GM20000 (cell line): ENCODE data around the gene PCBP4.

Experiments
- DNase-seq: peaks from one replicate; pipeline ENCODE4 v3.0.0; 2012; ENCODE audit warnings: low spot score
- TF ChIP-seq, protein P1 (sequence below): IDR thresholded peaks from 2 replicates; pipeline ENCODE4 v1.5.1; 2012; ENCODE audit warnings: mild to moderate bottlenecking, control low read depth; ENCODE audit errors: extremely low read depth, missing control alignments

PCBP4 gene

DNA sequence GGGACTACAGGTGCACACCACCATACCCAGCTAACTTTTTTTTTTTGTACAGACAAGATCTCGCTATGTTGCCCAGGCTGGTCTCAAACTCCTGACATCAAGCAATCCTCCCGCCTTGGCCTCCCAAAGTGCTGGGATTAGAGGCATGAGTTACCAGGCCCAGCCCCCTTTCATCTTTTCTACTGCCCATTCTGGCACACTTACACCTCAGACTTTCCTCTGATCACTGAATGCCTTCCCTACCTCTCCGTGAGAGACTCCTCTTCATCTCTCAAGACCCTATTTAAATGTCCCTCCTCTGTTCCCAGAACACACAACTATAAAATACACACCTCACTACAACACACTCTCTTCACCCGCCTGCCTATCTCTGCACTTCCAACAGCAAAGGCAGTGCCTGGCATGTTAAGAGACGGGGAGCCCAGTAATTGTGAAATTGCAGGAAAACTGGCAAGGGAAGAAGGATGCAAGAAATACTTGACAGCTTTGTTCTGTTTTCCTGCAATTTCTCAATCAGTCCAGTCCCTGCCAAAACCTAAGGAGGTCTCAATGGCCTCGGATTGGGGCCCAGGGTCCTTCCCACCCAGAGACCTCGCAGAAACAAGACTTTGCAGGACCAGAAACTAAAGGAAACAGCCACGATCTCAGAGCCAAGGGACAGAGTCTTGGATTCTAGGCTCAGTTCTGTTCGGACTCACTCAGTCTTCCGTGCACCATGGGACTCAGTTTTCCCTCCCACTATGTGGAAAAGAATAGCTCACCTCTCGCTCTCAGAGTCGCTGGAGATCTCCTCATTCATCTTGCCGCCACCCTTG, 26.4 kb downstream of the PCBP4 start:
- TF ChIP-seq, protein P1, sequence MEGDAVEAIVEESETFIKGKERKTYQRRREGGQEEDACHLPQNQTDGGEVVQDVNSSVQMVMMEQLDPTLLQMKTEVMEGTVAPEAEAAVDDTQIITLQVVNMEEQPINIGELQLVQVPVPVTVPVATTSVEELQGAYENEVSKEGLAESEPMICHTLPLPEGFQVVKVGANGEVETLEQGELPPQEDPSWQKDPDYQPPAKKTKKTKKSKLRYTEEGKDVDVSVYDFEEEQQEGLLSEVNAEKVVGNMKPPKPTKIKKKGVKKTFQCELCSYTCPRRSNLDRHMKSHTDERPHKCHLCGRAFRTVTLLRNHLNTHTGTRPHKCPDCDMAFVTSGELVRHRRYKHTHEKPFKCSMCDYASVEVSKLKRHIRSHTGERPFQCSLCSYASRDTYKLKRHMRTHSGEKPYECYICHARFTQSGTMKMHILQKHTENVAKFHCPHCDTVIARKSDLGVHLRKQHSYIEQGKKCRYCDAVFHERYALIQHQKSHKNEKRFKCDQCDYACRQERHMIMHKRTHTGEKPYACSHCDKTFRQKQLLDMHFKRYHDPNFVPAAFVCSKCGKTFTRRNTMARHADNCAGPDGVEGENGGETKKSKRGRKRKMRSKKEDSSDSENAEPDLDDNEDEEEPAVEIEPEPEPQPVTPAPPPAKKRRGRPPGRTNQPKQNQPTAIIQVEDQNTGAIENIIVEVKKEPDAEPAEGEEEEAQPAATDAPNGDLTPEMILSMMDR: no peak
- no peak for DNase-seq

DNA sequence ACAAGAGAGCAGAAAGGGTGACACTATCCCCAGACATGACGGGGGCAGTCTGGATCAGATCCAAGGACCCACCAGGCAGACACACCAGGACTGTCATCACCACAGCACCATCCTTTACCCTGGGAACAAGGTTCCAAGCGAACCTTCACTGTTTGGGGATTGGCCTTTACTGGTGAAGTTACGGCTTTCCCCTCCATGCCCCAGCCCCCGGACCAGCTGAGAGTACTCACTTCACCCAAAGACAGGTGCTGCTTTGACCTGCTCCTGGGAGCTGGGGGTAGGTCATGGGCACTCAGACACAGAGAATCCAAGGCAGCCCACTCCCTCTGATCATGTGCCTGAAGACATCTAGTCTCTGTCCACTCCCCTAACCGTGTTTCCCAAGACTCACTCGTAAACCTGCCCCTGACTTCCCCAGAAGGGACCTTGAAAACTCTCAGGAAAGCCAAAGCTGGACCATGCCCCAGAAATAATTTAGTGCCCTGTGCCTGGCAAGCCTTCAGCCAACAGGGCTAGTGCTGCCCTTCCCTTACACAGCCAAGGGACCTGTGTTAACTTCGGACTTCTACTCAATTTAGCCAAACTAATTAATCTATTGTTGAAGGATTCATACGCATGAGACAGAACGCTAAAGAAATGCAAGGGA, 28.4 kb downstream of the PCBP4 start:
- TF ChIP-seq, protein P1: no peak
- DNase-seq: no peak

DNA sequence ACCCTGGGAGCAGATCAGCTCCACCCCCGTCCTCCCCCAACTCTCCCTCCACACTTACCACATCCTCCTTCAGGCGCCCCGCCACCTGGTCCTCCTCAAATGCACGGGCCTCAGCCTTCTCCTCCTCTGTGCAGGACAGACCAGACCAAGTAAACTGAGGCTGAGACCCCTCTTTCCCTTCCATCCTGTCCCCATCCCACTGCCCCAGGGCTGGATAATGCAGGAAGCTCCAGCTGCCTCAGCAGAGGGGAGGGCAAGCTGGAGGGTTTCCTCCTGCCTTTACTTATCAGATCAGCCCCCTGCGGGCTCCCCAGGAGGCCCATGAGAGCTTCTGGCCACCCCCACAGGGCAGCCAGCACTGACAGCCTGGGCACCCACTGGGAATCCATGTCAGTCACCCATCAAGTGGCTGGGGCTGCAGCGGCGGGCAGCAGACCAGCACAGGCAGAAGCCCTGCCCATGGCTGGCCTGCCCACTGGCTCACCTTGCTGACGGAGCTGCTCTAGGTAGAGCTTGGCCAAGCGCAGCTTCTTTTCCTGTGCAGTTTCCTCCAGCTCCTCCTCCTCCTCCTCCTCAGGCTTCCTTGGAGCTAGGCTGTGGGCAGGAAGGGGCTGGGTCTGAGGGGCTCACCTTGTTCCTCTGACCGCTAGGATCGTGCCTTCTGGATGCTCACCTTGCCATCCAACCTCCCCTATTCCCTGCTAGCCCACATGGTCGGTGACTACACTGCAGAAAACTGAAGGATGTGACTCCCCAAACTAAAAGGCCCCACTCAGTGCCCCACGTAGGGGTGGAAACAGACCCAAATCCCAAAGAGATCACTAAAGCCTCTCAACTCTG, 29.4 kb downstream of the PCBP4 start:
- TF ChIP-seq, protein P1: no peak
- no peak for DNase-seq

DNA sequence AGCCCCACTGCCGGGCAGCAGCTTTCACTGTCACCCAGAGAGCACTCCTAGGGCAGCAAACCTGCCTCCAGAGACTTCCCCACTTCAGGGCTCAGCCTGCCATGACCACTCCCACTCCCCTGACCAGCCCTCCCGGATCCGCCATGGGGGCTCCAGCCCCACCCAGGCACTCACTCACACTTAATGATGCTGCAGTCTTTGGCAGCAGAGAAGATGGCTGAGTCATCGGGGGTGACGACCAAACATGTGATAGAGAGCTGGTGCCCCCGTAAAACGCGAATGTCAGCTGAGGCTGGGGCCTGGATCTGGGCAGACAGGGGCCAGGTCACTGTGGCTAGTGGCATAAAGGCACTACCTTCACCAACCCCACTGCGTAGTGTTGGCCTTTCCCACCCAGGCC, 30.2 kb downstream of the PCBP4 start:
- no peak for DNase-seq

DNA sequence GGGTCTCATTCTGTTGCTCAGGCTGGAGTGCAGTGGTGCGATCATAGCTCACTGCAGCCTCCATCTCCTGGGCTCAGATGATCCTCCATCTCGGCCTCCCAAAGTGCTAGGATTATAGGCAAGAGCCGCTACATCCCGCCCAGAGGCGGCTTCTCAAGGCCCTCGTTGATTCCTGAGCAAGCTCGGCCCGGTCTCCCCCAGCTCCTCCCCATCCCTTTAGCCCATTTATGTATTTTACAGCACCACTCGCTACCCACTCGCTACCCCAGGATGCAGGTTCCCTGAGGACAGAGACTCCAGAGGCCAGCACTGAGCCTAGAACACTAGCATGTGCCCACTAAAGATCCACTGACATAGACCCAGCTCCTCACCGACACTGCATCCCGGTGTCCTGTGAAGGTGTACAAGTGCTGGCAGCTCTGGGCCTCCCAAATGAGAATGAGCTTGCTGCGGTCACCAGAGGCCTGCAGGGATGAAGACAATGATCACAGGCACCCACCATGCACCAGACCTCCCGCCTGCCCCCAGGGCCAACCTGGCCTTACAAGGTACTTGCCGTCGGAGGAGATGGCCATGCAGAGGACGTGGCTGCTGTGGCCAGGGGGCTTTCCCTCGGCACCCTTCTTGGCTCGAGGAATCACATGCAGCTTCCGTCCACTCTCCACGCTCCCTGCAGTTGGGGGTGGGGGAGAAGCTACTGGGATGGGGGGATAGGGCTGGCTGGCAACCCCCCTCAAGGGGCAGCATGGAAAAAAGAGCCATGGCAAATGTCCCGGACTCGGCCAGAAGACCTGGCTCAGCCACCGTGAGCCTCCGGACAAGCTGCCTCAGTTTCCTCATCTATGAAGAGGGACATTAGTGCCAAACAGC, 31.1 kb downstream of the PCBP4 start:
- TF ChIP-seq, protein P1: no peak
- no peak for DNase-seq

More for the DNA sequence above, 30.2 kb downstream of the PCBP4 start:
- TF ChIP-seq, protein P1: no peak

DNA sequence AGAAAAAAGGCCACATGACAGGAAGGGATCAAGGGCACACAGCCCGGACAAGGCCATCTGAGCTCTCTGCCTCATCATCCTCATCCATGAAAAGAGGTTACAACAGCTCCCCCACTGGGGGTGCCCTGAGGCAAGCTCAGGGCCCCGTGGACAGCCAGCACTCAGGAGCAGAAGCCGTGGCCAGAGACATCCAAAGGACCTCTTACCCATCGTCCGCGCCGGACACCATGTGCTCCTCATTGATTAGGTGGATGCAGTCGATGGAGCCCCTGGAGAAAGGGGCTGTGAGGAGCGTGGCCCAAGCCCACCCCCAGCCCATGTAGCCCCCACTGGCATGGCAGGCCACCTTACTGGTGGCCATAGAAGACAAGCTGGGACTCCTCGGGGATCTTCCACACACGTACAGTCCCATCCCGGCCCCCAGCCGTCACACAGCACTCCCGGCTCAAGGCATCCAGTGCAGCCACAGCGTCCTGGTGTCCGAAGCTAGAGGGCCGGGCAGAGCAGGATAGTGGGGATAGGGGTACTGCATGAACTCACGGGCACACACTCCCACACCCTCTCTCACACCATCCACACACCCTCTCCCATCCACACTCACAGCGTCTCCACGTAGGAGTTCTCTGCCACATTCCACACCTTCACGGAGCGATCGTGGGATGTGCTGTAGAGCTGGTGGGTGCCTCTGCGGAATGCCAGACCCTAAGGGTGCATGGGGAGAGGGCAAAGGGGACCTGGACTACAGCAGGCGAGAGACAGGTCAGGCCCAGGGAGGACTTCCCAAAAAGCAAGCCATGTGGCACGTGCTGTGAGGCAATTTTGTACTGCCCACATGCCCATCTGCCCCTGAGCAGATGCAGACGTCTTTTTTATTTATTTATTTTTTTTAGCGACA, 32.0 kb downstream of the PCBP4 start:
- TF ChIP-seq, protein P1: no peak
- no peak for DNase-seq
